GM18502 (cell line): Measurements from ENCODE around the gene FGGY.
A peak's percentile ranks its signal among the peaks of the same experiment; 100 is the strongest.

Experiments used
- ATAC-seq: cut with Tn5 transposase; IDR thresholded peaks from one replicate; pipeline ENCODE4 v1.9.1; 2021; ENCODE audit warnings: mild to moderate bottlenecking; ENCODE audit not compliant: unreplicated experiment, poor library complexity

The FGGY gene

GRCh38 chr1:59683197-59683596, 386.3 kb downstream of the FGGY start:
- ATAC-seq: no peak

- no peak for ATAC-seq
These were observed 387.8 kb downstream of the FGGY start for GRCh38 chr1:59684698-59685097.

- no peak for ATAC-seq
These were observed 388.2 kb downstream of the FGGY start for GRCh38 chr1:59685101-59685500.

GRCh38 chr1:59685666-59686065, 388.8 kb downstream of the FGGY start:
- no peak for ATAC-seq

GRCh38 chr1:59686170-59686569, 389.3 kb downstream of the FGGY start:
- ATAC-seq: no peak

GRCh38 chr1:59686574-59686973, 389.7 kb downstream of the FGGY start:
- no peak for ATAC-seq

GRCh38 chr1:59687081-59687480, 390.2 kb downstream of the FGGY start:
- no peak for ATAC-seq

- no peak for ATAC-seq
These were observed 392.1 kb downstream of the FGGY start for GRCh38 chr1:59688976-59689375.

GRCh38 chr1:59689730-59690129, 392.8 kb downstream of the FGGY start:
- no peak for ATAC-seq

GRCh38 chr1:59690171-59690930, 393.5 kb downstream of the FGGY start:
- ATAC-seq: no peak

GRCh38 chr1:59691261-59691660, 394.4 kb downstream of the FGGY start:
- no peak for ATAC-seq

GRCh38 chr1:59692591-59692990, 395.7 kb downstream of the FGGY start:
- ATAC-seq: no peak

- ATAC-seq: no peak
These were observed 396.5 kb downstream of the FGGY start for GRCh38 chr1:59693406-59693805.

- ATAC-seq: no peak
These were observed 398.4 kb downstream of the FGGY start for GRCh38 chr1:59695252-59695651.

GRCh38 chr1:59696421-59697115, 399.7 kb downstream of the FGGY start:
- ATAC-seq: peak; percentile 47

- ATAC-seq: peak; percentile 68
These were observed 400.4 kb downstream of the FGGY start for GRCh38 chr1:59697150-59697800.

- ATAC-seq: no peak
These were observed 401.5 kb downstream of the FGGY start for GRCh38 chr1:59698386-59698785.

GRCh38 chr1:59699227-59699847, 402.4 kb downstream of the FGGY start:
- no peak for ATAC-seq

GRCh38 chr1:59701376-59701775, 404.5 kb downstream of the FGGY start:
- ATAC-seq: no peak

GRCh38 chr1:59703226-59703917, 406.5 kb downstream of the FGGY start:
- ATAC-seq: no peak
